Esophagus mucosa (tissue), 1 donor: ENCODE measurements around the gene TJAP1. TPM values are rescaled to one million over a fixed set of nuclear protein-coding genes. Genes with fewer than 3 reads are reported as not detected.

ENCODE experiments used
- ATAC-seq: fragments of 200-7000 bp; cut with Tn5 transposase; one replicate; pipeline ENCODE4 v1.9.1; 2020
- total RNA-seq: library from RNA; stranded (reverse); gene quantifications from one replicate; pipeline ENCODE4 v1.2.4, GENCODE V29; 2023
- donor health status: DM: yes; HTN: yes; CAD: no.

The TJAP1 gene
- total RNA-seq, 1 donor from 2014 or later = 8.9 TPM

GRCh38 chr6:43541774-43542471 is 64.6 kb downstream of the TJAP1 start:
- ATAC-seq = no peak

DNA sequence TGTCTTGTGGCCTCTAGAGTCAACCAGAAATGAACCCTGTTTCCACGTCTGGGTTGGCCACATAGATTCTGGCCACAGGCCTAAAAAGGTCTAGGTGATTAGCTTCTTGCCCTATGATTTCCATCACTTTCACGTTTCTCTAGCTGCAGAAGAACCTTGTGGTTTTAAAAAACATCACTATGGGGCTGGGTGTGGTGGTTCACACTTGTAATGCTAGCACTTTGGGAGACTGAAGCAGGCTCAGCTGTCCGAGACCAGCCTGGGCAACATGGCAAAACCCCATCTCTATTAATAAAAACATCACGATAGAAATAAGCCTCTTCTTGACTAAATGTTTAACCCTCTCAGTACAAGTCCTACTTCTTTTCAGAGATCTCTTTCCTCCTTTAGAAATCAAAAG is 67.1 kb downstream of the TJAP1 start:
- no peak for ATAC-seq

- ATAC-seq = no peak
Observed at GRCh38 chr6:43547222-43547621, 69.9 kb downstream of the TJAP1 start.

Other genes starting within 250 kb of the TJAP1 start
- gene DNPH1, start 248.1 kb upstream of the TJAP1 start, total RNA-seq = 40.2 TPM
- gene TTBK1, start 234.1 kb upstream of the TJAP1 start, total RNA-seq = not detected
- not detected for gene SLC22A7, start 179.3 kb upstream of the TJAP1 start, total RNA-seq
- 0.28 TPM for gene CRIP3, start 168.7 kb upstream of the TJAP1 start, total RNA-seq
- gene ZNF318, start 107.9 kb upstream of the TJAP1 start, total RNA-seq = 5.0 TPM
- 18.3 TPM for gene ABCC10, start 50.0 kb upstream of the TJAP1 start, total RNA-seq
- 8.9 TPM for gene DLK2, start 22.0 kb upstream of the TJAP1 start, total RNA-seq
- gene LRRC73, start 32.8 kb downstream of the TJAP1 start, total RNA-seq = 0.20 TPM
- 41.8 TPM for gene YIPF3, start 39.4 kb downstream of the TJAP1 start, total RNA-seq
- 33.0 TPM for gene POLR1C, start 39.5 kb downstream of the TJAP1 start, total RNA-seq
- 36.5 TPM for gene XPO5, start 98.5 kb downstream of the TJAP1 start, total RNA-seq
- 12.0 TPM for gene POLH, start 98.6 kb downstream of the TJAP1 start, total RNA-seq
- gene GTPBP2, start 151.7 kb downstream of the TJAP1 start, total RNA-seq = 49.7 TPM
- gene MAD2L1BP, start 158.3 kb downstream of the TJAP1 start, total RNA-seq = 20.1 TPM
- gene RSPH9, start 167.5 kb downstream of the TJAP1 start, total RNA-seq = not detected
- gene MRPS18A, start 210.2 kb downstream of the TJAP1 start, total RNA-seq = 44.5 TPM